H1 (cell line): ENCODE results near the gene SH2D1B. TPM values are rescaled to one million over a fixed set of nuclear protein-coding genes. Genes with fewer than 3 reads are reported as not detected.

Source experiments
- CTCF ChIA-PET: fragments of 300-600 bp; sonication (Branson Sonifier 250); formaldehyde crosslinking; loops from one replicate; lab custom pipeline; 2021; ENCODE audit not compliant: partially characterized antibody; lab: Charles Lee
- POLR2A ChIA-PET: fragments of 300-600 bp; sonication (Branson Sonifier 250); formaldehyde crosslinking; loops from one replicate; lab custom pipeline; 2021; ENCODE audit warnings: inconsistent platforms; ENCODE audit not compliant: partially characterized antibody; lab: Charles Lee
- DNase-seq, 2 experiments: peaks; one replicate each; pipeline versions ENCODE4 v3.0.0 to v3.0.0-alpha.2; 2010 to 2022; ENCODE audit warnings: low spot score in 2 of 2, low read depth in 1 of 2, mixed read lengths in 1 of 2
- FAIRE-seq: peaks from 2 replicates; lab custom pipeline; 2011; peaks lifted over from hg19 to GRCh38; lab: Jason Lieb, UNC
- H2AFZ ChIP-seq: 2 replicates; pipeline ENCODE4 v1.8.1; 2012; ENCODE audit warnings: low read length, inconsistent platforms
- H2AK5ac ChIP-seq: 2 replicates; pipeline ENCODE4 v1.6.1; 2013; ENCODE audit warnings: low read depth, low read length
- H2BK120ac ChIP-seq: replicated peaks from 2 replicates; pipeline ENCODE3; 2013; ENCODE audit warnings: low read depth, low read length, inconsistent platforms
- H2BK12ac ChIP-seq: 2 replicates; pipeline ENCODE4 v1.6.1; 2013; ENCODE audit warnings: low read depth, low read length
- H2BK15ac ChIP-seq: 2 replicates; pipeline ENCODE4 v1.6.1; 2013; ENCODE audit warnings: low read length
- H2BK20ac ChIP-seq: 2 replicates; pipeline ENCODE4 v1.6.1; 2013; ENCODE audit warnings: low read length
- H2BK5ac ChIP-seq: 2 replicates; pipeline ENCODE4 v1.6.1; 2013; ENCODE audit warnings: low read depth, low read length
- H3K14ac ChIP-seq: 2 replicates; pipeline ENCODE4 v1.6.1; 2013; ENCODE audit warnings: inconsistent platforms; ENCODE audit not compliant: insufficient read length
- H3K18ac ChIP-seq: 2 replicates; pipeline ENCODE4 v1.6.1; 2013; ENCODE audit warnings: low read length; ENCODE audit errors: extremely low read depth
- H3K23ac ChIP-seq: 2 replicates; pipeline ENCODE4 v1.6.1; 2013; ENCODE audit warnings: inconsistent platforms; ENCODE audit not compliant: insufficient read length
- H3K23me2 ChIP-seq: 2 replicates; pipeline ENCODE4 v1.6.1; 2013; ENCODE audit warnings: low read depth, low read length
- H3K27ac ChIP-seq: 2 replicates; pipeline ENCODE4 v1.6.1; 2011; ENCODE audit warnings: low read depth, low read length, inconsistent platforms
- H3K27me3 ChIP-seq, 4 experiments: replicated peaks in 1 of 4; 1 replicate in 1 of 4; 2 replicates in 3 of 4; pipeline versions ENCODE4 v1.6.1 to v1.8.1; 2011 to 2013; ENCODE audit warnings: low read length in 3 of 4, mild to moderate bottlenecking in 3 of 4, inconsistent platforms in 2 of 4, mixed read lengths in 2 of 4, moderate library complexity in 1 of 4; ENCODE audit not compliant: control insufficient read depth in 3 of 4, insufficient read depth in 3 of 4; ENCODE audit errors: extremely low read depth in 1 of 4
- H3K36me3 ChIP-seq, 4 experiments: 2 replicates each; pipeline versions ENCODE4 v1.6.1 to v1.8.1; 2011 to 2013; ENCODE audit warnings: mild to moderate bottlenecking in 4 of 4, low read length in 3 of 4, moderate library complexity in 2 of 4, control low read depth in 1 of 4, inconsistent platforms in 1 of 4; ENCODE audit not compliant: insufficient read depth in 4 of 4, control insufficient read depth in 2 of 4
- H3K4ac ChIP-seq: replicated peaks from 2 replicates; pipeline ENCODE3; 2013; ENCODE audit warnings: low read length, low read depth, mixed read lengths, inconsistent platforms; ENCODE audit not compliant: insufficient read length
- H3K4me1 ChIP-seq, 4 experiments: replicated peaks in 1 of 4; 1 replicate in 1 of 4; 2 replicates in 3 of 4; pipeline versions ENCODE4 v1.6.1 to v1.8.1; 2011 to 2013; ENCODE audit warnings: low read length in 3 of 4, inconsistent platforms in 2 of 4, mixed read lengths in 1 of 4; ENCODE audit not compliant: insufficient read depth in 4 of 4, control insufficient read depth in 3 of 4
- H3K4me2 ChIP-seq, 2 experiments: 2 replicates each; pipeline versions ENCODE4 v1.6.1 to v1.8.1; 2011 to 2013; ENCODE audit warnings: low read depth in 2 of 2, low read length in 2 of 2, control low read depth in 1 of 2, inconsistent platforms in 1 of 2, mild to moderate bottlenecking in 1 of 2; ENCODE audit not compliant: insufficient read depth in 1 of 2
- H3K4me3 ChIP-seq, 4 experiments: fragments of 200-600, 300-600 bp in 1 of 4; sonication (generic), shearing (Covaris generic), sonication (Bioruptor Twin) in 1 of 4; 2 replicates each; pipeline versions ENCODE4 v1.5.1 to v1.8.1; 2011 to 2016; ENCODE audit warnings: low read length in 4 of 4, low read depth in 3 of 4, control low read depth in 2 of 4, inconsistent platforms in 2 of 4, mild to moderate bottlenecking in 2 of 4, mixed read lengths in 1 of 4, moderate library complexity in 1 of 4; ENCODE audit not compliant: insufficient read depth in 2 of 4; ENCODE audit errors: extremely low read depth in 1 of 4
- H3K56ac ChIP-seq: replicated peaks from 2 replicates; pipeline ENCODE3; 2013; ENCODE audit warnings: low read depth, mild to moderate bottlenecking, mixed read lengths, low read length, inconsistent platforms; ENCODE audit not compliant: insufficient read length
- H3K79me1 ChIP-seq: 2 replicates; pipeline ENCODE4 v1.6.1; 2013; ENCODE audit warnings: low read depth, low read length, control low read depth
- H3K79me2 ChIP-seq, 2 experiments: 2 replicates each; pipeline versions ENCODE4 v1.6.1 to v1.8.1; 2012 to 2013; ENCODE audit warnings: low read length in 2 of 2, mild to moderate bottlenecking in 2 of 2, inconsistent platforms in 1 of 2; ENCODE audit not compliant: insufficient read depth in 2 of 2, control insufficient read depth in 1 of 2
- H3K9ac ChIP-seq, 4 experiments: replicated peaks in 1 of 4; 1 replicate in 1 of 4; 2 replicates in 3 of 4; pipeline versions ENCODE4 v1.6.1 to v1.8.1; 2011 to 2013; ENCODE audit warnings: low read depth in 3 of 4, low read length in 3 of 4, control low read depth in 2 of 4, mild to moderate bottlenecking in 2 of 4, moderate library complexity in 2 of 4, inconsistent platforms in 1 of 4; ENCODE audit errors: extremely low read depth in 1 of 4
- H3K9me3 ChIP-seq, 2 experiments: 2 replicates each; pipeline versions ENCODE4 v1.6.1 to v1.8.1; 2012 to 2013; ENCODE audit warnings: mild to moderate bottlenecking in 2 of 2, moderate library complexity in 2 of 2, control low read depth in 1 of 2, inconsistent platforms in 1 of 2, low read depth in 1 of 2, low read length in 1 of 2, mixed read lengths in 1 of 2; ENCODE audit not compliant: insufficient read depth in 2 of 2
- H4K20me1 ChIP-seq, 2 experiments: replicated peaks in 1 of 2; 2 replicates each; pipeline versions ENCODE3 to v1.8.1; 2011 to 2013; ENCODE audit warnings: inconsistent platforms in 2 of 2, low read length in 2 of 2, mild to moderate bottlenecking in 1 of 2; ENCODE audit not compliant: insufficient read depth in 2 of 2, control insufficient read depth in 1 of 2
- H4K5ac ChIP-seq: 2 replicates; pipeline ENCODE4 v1.6.1; 2013; ENCODE audit warnings: low read length, low read depth, mixed read lengths, inconsistent platforms; ENCODE audit not compliant: insufficient read length
- H4K8ac ChIP-seq: 2 replicates; pipeline ENCODE4 v1.8.0; 2013; ENCODE audit warnings: mild to moderate bottlenecking, moderate library complexity, low read length, inconsistent platforms; ENCODE audit not compliant: insufficient read depth; ENCODE audit errors: extremely low read depth
- H4K91ac ChIP-seq: replicated peaks from 2 replicates; pipeline ENCODE3; 2013; ENCODE audit warnings: low read length, mixed read lengths, inconsistent platforms; ENCODE audit not compliant: insufficient read length
- CREB1 ChIP-seq: IDR thresholded peaks from 2 replicates; pipeline ENCODE4 v1.6.1; 2012; ENCODE audit warnings: inconsistent platforms
- GABPA ChIP-seq: IDR thresholded peaks from 2 replicates; pipeline ENCODE4 v1.6.1; 2011; ENCODE audit warnings: mild to moderate bottlenecking, low read length, moderate library complexity, borderline replicate concordance; ENCODE audit not compliant: insufficient read depth
- NRF1 ChIP-seq: IDR thresholded peaks from 2 replicates; pipeline ENCODE4 v1.6.1; 2011; ENCODE audit warnings: mild to moderate bottlenecking, low read depth, low read length, improper control_type of control experiment
- POLR2A ChIP-seq, 2 experiments: IDR thresholded peaks; 1 replicate in 1 of 2; 2 replicates in 1 of 2; pipeline ENCODE4 v1.6.1; 2011; ENCODE audit warnings: low read depth in 2 of 2, low read length in 2 of 2, mild to moderate bottlenecking in 2 of 2; ENCODE audit errors: control extremely low read depth in 1 of 2
- RXRA ChIP-seq: IDR thresholded peaks from 2 replicates; pipeline ENCODE4 v1.6.1; 2011; ENCODE audit warnings: low read depth, mild to moderate bottlenecking, low read length, moderate library complexity; ENCODE audit not compliant: insufficient read depth
- SIN3A ChIP-seq, 2 experiments: IDR thresholded peaks in 1 of 2; conservative IDR thresholded peaks in 1 of 2; 2 replicates each; pipeline ENCODE4 v1.6.1; 2011 to 2012; ENCODE audit warnings: low read length in 2 of 2, improper control_type of control experiment in 1 of 2, low read depth in 1 of 2, mild to moderate bottlenecking in 1 of 2
- TAF7 ChIP-seq: optimal IDR thresholded peaks from 2 replicates; pipeline ENCODE3; 2011; ENCODE audit warnings: low read depth, mild to moderate bottlenecking, inconsistent platforms, low read length, moderate library complexity, borderline replicate concordance
- YY1 ChIP-seq: IDR thresholded peaks from 2 replicates; pipeline ENCODE4 v1.6.1; 2011; ENCODE audit warnings: low read depth, mild to moderate bottlenecking, low read length
- WGBS, 2 experiments: shearing (Covaris generic) in 1 of 2; methylation state at CpG; one replicate each; pipeline versions ENCODE4 v1.1.6 to v1.1.7; 2013 to 2015; ENCODE audit warnings: low lambda C conversion rate in 2 of 2, mixed read lengths in 2 of 2, inconsistent platforms in 1 of 2, low coverage in 1 of 2, missing lambda C conversion rate in 1 of 2; ENCODE audit not compliant: insufficient replicate concordance in 2 of 2, insufficient coverage in 1 of 2, insufficient read length in 1 of 2; ENCODE audit errors: extremely low coverage in 1 of 2, missing lambda C conversion rate in 1 of 2; 5-methylcytosine and 5-hydroxymethylcytosine counted together
- polyA plus RNA-seq, 7 experiments: library from polyadenylated mRNA; depleted of rRNA in 3 of 7; stranded (reverse) in 5 of 7; unstranded in 2 of 7; fragments of >200 nt in 5 of 7; fragments of 200-250 nt in 2 of 7; gene quantifications; 1 replicate in 5 of 7; 2 replicates in 1 of 7; 4 replicates in 1 of 7; pipeline versions ENCODE4 v1.2.1 to v1.2.3, GENCODE V29; 2011 to 2013; ENCODE audit warnings: missing spikeins in 2 of 7, mixed read lengths in 2 of 7
- total RNA-seq: library from RNA; stranded (reverse); fragmentation: NEBNext Ultra II Directional; extraction: Animal tissue kit (Norgen Biotek cat#: 25700); gene quantifications from 2 replicates; pipeline ENCODE4 v1.2.1, GENCODE V29; 2021
- TF ChIP-seq, protein P1 (sequence below): IDR thresholded peaks from 2 replicates; pipeline ENCODE4 v1.6.1; 2011; ENCODE audit warnings: low read length, improper control_type of control experiment
- TF ChIP-seq, protein P2 (sequence below): IDR thresholded peaks from 2 replicates; pipeline ENCODE4 v1.6.1; 2011; ENCODE audit warnings: low read depth, mild to moderate bottlenecking, low read length; ENCODE audit not compliant: insufficient read depth

Gene SH2D1B
- total and polyA plus RNA-seq, 2 of the 8 experiments (the other 6 are each of a cell fraction or from before 2014, with no cell fraction given) = not detected

DNA sequence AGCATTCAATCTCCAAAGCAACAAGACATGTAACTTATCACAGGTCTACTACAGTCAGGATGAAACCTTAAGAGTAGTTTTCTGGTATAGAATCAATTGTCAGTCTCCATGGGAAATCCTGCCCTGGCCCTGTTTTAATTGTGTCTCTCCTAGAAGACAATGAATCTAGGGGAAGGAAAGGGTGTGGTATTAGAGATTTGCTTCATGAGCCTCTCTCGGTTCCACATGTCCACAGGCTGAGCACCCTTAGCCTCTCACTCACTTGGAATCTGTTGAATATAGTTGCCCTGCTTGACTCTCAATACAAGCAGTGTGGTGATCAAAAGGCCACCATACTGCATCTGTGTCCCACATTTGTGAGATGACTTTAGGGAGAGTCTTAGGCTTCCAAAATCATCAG is 53.0 kb downstream of the SH2D1B start:
- Histone ChIP-seq H3K18ac (no peak overlapping the region), H3K14ac (no peak overlapping the region), H3K9me3 (no peaks in the 10 kb centered on the region), H2AK5ac (no peak overlapping the region), H2BK20ac (no peak overlapping the region), H3K27me3 (no peaks in the 10 kb centered on the region), H3K23me2 (no peaks in the 10 kb centered on the region), H3K23ac (no peak overlapping the region), H4K5ac (no peak overlapping the region), H3K36me3 (no peaks in the 10 kb centered on the region), H4K20me1 (no peaks in the 10 kb centered on the region), H3K4ac (no peak overlapping the region), H3K79me2 (no peaks in the 10 kb centered on the region), H3K27ac (no peak overlapping the region), H3K4me3 (no peak overlapping the region), H3K79me1 (no peaks in the 10 kb centered on the region), H4K91ac (no peak overlapping the region)
- POLR2A ChIA-PET = interaction anchor here (1.2 kb wide), 1 partner anchor 25 kb away, joined by 3 read pairs; no protein-coding TSS in a partner anchor
- no peak for FAIRE-seq
- CTCF ChIA-PET = interaction anchor here (1.1 to 1.5 kb wide), 3 partner anchors 9 to 303 kb away, joined by 4 to 10 read pairs (median 4); no protein-coding TSS in a partner anchor
- DNase-seq = no peak
- TF ChIP-seq SIN3A (conservative IDR thresholded peaks at IDR 0.05 in 1 of 2, IDR thresholded peaks at IDR 0.05 in 1 of 2; ENCODE audit: low read depth in 1 of 2, low read length in 2 of 2) (no peak), TAF7 (no peak), CREB1 (no peak), GABPA (no peak), NRF1 (no peak), POLR2A (IDR thresholded peaks at IDR 0.05; ENCODE audit: control extremely low read depth in 1 of 2, low read depth in 2 of 2, low read length in 2 of 2) (no peak), RXRA (no peak), YY1 (no peak)
- TF ChIP-seq, protein P1, sequence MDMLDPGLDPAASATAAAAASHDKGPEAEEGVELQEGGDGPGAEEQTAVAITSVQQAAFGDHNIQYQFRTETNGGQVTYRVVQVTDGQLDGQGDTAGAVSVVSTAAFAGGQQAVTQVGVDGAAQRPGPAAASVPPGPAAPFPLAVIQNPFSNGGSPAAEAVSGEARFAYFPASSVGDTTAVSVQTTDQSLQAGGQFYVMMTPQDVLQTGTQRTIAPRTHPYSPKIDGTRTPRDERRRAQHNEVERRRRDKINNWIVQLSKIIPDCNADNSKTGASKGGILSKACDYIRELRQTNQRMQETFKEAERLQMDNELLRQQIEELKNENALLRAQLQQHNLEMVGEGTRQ = no peak
- TF ChIP-seq, protein P2, sequence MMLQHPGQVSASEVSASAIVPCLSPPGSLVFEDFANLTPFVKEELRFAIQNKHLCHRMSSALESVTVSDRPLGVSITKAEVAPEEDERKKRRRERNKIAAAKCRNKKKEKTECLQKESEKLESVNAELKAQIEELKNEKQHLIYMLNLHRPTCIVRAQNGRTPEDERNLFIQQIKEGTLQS = no peak
- TF ChIP-seq, all 59 proteins: peak for 0
- H3K56ac ChIP-seq = no peak overlapping the region
- WGBS, 2 experiments = 60% methylated on average over 1 of the region's 1 CpG; no CpG with 5 or more reads in 1 of the 2 experiments
- no peak overlapping the region for H2BK120ac ChIP-seq
- no peak overlapping the region for H3K9ac ChIP-seq
- no peak overlapping the region for H3K4me2 ChIP-seq
- H2AFZ ChIP-seq = no peak overlapping the region
- no peak overlapping the region for H2BK5ac ChIP-seq
- no peaks in the 10 kb centered on the region for H3K4me1 ChIP-seq
- no peak overlapping the region for H2BK12ac ChIP-seq
- no peak overlapping the region for H2BK15ac ChIP-seq
- no peak overlapping the region for H4K8ac ChIP-seq
